ENCODE measurements around the gene RTF2. TPM values are rescaled to one million over a fixed set of nuclear protein-coding genes. Genes with fewer than 3 reads are reported as not detected.
"Not testable (repeated sequence)": the region's sequence is repeated elsewhere in the genome, so short reads cannot be mapped to it uniquely, and the experiment has no call there.

RTF2 gene
- total RNA-seq, 1 donor from 2014 or later, result 120 TPM

DNA sequence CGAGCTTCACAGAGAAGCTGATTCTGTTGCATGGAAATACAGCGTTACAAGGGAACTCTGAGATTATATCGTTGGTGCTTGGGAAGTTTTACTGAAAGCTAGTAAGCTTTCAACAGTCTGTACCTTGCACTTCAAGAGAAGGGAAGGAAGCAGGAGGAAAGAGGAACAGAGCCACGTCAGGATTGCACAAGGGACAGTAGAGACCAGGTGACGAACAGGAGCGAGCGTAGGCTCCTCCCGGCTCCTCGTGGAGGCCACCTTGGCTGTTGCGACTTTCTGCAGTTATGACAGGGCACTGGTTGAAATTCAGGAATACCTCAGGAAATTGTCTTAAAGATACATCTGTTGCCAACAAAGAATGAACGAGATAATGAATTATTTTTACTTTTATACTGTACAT lies 18.8 kb downstream of the RTF2 start:
- intact Hi-C loops (cut with micrococcal nuclease), result no loop called here

DNA sequence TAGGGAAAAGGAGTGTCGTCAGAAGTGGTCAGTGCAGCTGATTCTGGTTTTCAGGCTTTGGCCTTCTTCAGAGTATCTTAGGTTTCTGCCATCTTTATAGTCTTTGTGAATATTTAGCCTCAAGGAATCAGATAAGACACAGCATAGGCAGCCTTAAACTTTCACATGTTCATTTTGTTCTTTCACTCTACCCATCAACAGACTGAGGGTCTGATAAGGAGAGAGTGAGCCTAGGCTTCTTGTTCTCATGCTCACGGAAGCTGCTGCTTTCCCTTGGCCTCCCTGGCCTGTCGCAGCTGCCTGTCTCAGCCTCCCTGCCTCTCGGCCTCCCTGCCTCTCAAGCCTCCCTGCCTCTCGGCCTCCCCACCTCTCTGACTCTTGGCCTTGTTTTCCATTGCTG lies 20.1 kb downstream of the RTF2 start:
- intact Hi-C loops (cut with micrococcal nuclease), result no loop called here

DNA sequence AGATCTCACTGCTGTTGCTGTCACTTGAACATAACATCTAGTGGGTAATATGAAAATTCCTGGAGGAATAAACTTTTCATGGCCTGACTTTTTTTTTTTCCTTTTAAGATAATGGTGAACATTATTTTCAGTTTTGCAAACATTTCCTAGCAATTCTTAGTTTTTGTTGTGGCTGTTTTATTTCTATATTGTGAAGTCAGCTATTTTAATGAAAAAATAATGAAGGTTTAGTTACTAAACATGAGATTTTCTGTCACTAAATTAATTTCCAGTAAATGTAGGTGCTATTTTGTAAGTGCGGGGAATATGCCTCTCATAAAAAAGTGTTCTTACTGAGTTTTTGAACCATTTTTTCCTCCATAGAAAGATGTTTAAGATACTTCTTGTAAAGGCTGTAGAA lies 32.7 kb downstream of the RTF2 start:
- intact Hi-C loops (cut with micrococcal nuclease), result no loop called here

DNA sequence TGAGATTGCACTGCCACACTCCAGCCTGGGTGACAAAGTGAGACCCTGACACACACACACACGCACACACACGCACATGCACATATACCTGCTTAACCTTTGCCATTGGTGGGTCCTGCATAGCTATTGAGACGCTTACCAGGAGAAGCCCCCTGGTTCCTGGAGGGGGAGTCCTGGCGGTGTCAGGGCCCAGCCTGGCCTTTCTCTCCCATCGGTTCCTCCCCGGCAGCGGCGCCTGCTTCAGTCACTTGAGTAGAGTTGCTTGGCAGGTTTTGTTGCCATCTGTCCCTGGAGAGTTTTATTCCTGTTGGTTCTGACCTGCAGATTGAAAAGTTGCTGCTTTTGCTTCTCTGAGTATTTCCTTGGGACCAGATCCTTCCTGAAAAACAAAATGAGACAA lies 35.5 kb downstream of the RTF2 start:
- intact Hi-C loops (cut with micrococcal nuclease), result no loop called here

DNA sequence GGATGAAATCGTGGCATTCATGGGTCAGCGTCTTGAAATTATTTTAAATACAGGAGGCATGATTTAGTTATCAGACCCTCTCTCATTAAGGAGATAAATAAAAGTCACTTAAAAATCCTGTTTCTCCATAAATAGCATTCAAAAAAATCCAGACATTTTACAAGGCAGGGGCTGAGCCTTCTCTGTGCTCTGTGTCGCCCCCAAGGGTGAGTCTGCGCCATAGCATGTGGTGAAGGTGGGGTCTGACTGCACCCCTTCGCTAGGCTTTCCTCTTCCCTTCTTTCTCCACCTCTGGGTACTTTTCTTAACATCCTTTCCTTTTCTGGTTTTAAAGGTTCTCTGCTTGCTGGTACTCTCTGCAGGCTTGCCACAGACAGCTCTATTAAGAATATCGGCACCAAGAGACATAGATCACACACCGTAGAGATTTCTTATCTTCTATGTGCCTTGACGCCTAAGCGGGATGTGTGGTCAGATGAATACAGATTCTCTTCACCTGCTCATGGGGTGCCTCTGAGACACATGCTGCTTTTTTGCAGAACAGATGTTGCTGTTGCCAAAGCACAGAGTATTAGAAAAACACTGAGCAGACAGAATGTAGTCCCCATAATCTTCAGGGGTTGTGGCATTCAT lies 36.1 kb downstream of the RTF2 start:
- intact Hi-C loops (cut with micrococcal nuclease), result no loop called here

DNA sequence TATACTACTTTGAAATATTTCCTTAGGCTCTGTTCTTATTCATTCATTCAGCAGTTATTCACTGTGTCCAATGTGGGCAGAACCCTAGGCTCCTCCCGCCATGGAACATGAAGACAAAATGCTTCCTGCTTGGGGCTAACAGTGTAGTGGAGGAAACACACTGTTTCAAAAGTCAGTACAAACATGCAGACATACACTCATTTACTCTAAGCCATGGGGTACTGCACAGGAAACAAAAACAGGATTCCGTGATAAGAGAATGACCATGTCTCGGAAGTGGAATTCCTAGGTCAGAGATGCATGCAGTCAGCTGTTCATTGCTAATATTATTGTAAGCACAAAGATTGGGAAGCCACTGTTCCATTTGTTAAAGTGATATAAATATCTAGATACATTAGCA lies 37.7 kb downstream of the RTF2 start:
- intact Hi-C loops (cut with micrococcal nuclease), result no loop called here

DNA sequence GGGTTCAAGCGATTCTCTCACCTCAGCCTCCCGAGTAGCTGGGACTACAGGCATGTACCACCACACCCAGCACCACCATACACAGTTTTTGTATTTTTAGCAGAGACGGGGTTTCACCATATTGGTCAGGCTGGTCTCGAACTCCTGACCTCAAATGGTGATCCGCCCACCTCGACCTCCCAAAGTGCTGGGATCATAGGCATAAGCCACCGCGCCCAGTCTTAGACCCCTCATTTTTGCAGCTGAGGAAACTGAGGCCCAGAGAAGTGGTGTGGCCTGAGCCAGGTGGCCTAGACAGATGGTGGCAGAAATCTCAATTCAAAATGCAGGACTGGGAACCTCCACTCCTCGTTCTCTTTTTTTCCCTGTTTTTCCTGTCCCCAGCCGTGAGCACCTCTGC lies 43.5 kb downstream of the RTF2 start:
- intact Hi-C loops (cut with micrococcal nuclease), result no loop called here

DNA sequence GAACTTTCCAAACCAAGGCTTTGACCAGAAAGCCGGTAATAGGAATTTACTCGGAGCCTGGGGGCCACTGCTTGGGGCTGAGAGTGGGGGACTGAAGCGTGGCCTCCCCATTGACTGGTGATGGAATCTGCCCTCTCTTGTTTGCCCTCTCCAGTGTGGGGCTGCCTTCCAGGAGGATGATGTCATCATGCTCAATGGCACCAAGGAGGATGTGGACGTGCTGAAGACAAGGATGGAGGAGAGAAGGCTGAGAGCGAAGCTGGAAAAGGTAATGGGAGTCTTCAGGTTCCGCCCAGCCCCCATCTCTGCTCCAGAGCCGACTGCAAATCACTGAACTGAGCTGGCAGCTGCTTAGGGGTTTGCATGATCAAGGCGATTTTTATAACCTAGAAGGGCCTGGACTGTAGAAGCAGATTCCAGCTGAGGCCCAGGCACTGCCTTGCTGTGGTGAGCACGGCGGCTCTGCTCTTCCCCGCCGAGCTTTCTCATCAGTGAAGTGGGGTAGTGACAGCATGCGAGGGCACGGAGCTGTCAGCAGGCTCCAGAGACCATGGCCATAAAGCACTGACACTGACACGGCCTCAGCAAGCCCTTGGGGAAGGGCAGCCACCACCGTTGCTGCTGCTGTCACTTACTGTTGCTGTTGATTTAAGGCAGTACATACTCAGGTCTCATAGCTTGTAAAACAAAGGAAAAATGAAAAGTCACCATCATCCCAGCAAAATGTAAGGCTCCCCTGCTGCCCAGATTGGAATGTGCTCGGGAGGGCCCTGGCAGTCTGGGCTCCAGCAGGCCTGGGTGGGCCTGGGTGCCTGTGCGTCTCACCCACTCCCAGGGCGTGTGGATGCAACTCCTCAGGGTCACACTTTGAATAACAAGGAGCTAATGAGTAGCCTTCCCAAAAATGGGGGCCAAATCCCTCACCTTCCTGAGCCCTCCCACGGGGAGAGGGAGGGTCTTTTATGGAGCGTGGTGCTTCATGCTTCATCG lies 45.0 kb downstream of the RTF2 start:
- intact Hi-C loops (cut with micrococcal nuclease), result no loop called here

DNA sequence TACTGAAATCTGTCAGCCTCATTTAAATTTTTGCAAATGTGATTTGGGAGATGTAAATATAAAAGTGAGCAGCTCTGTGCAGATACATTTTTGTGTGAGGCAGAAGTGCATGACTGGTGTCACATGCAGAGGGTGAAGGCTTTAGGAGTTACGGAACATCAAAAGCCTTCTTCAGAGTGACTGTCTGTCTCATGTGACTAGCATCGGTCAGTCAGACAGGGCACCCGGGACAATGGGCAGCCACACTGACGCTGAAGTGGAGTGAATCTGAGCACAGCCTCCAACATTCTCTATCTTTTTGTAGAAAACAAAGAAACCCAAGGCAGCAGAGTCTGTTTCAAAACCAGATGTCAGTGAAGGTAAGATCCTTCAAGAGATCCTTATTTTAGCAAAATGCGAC lies 48.2 kb downstream of the RTF2 start:
- intact Hi-C loops (cut with micrococcal nuclease), result loop anchor here (1.0 kb wide), 1 partner anchor 116 kb away; no protein-coding TSS in a partner anchor

DNA sequence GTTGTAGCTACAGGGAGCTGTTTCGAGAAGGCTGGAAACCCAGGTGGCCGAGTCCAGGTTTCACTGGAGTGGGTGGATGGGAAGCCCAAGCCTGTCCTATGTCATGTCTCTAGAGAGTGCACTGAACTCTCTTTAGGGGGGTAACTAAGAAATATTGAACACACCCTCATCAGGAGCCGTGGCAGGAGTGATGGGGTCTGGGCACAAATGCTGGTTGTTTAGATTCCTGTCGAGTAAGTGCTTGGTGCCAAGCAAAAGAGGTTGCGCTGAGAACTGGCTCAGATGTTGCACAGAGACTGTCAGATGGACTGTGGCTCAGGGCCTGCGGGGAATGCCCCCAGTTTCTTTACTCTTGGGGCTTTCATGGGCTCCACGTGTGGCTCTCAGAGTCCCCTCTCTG lies 48.8 kb downstream of the RTF2 start:
- intact Hi-C loops (cut with micrococcal nuclease), result no loop called here

DNA sequence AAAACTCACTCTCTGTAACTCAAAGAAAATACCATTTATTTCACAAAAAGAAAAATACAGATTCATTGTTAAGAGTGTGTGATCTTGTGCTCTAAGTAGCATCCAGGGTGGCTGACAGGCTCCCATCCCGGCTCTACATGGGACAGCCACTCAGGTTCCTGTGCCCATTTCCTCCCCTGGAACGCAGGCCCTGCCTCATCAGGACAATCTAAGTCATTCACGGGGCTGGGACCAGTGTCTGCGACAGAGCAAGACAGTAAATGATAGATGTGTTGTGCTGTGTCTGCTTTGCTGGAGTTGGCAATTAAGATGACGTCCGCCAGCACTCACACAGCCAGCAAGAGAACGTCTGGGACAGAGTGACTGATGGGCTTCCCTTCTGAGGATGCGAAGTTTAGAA lies 49.2 kb downstream of the RTF2 start:
- intact Hi-C loops (cut with micrococcal nuclease), result no loop called here

DNA sequence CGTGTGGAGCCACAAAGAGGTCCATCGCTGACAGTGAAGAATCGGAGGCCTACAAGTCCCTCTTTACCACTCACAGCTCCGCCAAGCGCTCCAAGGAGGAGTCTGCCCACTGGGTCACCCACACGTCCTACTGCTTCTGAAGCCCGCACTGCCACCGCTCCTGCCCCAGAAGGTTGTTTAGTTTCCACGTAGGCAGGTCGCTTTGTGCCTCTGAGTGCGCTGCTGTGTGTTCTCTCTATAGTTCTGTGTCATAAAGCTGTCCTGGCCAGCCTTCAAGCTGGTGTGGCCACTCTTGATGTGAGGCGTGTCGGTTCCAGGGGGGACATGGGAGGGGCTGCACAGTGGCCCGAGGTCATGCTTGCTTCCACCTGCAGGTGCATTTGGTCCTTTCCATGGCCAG lies 49.7 kb downstream of the RTF2 start:
- intact Hi-C loops (cut with micrococcal nuclease), result no loop called here

DNA sequence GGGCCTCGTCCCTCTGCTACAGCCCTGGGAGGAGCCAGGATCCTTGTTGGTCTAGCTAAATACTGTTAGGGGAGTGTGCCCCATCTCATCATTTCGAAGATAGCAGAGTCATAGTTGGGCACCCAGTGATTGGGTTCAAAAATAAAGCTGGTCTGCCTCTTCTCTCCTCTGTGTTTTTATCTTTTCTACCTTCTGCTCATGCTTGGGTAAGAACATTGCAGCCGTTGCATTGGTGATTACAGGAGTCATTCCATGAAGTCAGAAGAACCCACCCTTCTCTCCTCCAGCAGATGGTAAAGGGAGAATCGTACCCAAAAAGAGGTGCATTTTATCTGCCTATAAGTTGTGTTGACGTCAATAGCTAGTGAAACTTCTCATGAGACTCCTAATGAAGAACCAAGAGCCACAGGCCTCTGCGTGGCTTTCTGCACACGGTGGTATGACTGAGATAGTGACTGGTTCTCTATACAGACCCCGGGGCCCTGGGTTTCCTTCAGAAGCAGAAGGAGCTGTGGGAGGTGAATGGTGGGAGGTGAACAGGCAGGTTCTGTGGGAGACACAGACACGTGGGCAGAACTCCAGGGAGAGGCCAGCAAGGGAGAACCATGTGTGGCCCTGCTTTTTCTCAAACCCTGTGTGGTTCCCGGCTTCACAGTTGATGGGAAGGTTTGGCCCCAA lies 50.4 kb downstream of the RTF2 start:
- intact Hi-C loops (cut with micrococcal nuclease), result no loop called here

DNA sequence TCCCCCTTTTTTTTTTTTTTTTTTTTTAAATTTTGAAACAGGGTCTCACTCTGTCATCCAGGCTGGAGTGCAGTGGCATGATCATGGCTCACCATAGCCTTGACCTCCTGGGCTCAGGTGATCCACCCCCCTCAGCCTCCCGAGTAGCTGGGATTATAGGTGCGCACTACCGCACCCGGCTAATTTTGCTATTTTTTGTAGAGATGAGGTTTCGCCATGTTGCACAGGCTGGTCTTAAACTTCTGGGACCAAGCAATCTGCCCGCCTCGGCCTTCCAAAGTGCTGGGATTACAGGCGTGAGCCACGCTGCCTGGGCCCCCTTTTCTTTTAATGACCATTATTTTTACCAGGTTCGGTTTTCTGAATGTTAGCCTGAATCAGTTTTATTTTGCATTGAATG lies 51.1 kb downstream of the RTF2 start:
- intact Hi-C loops (cut with micrococcal nuclease), result no loop called here

DNA sequence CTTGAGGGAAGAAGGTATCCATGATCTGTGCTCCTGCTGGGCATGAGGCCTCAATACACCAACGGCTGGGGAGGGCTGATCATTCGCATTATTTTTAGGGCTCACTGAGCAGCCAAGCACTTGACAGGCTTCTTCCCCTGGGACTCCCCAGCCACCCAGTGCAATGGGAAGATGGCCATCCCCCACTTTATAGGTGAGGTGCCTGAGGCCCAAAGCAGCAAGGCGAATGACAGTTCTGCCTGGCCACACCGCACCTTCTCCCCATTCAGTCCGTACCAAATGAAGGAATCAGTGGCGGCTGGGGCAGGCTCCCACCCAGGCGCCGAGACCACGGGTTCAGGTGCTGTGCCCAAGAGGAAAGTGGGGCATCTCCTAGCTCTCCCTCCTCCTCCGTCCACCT lies 51.8 kb downstream of the RTF2 start:
- intact Hi-C loops (cut with micrococcal nuclease), result no loop called here

DNA sequence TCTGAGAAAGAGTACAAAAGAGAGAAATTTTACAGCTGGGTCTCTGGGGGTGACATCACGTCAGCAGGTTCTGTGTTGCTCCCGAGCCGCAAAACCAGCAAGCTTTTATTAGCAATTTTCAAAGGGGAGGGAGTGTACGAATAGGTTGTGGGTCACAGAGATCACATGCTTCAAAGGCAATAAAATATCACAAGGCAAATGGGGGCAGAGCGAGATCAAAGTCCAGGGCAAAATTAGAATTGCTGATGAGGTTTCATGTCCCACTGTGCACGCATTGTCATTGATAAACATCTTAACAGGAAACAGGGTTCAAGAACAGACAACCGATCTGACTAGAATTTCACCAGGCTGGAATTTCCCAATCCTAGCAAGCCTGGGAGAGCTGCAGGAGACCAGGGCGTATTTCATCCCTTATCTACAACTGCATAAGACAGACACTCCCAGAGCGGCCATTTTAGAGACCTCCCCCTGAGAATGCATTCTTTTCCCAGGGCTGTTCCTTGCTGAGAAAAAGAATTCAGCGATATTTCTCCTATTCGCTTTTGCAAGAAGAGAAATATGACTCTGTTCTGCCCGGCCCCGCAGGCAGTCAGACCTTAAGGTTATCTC lies 52.4 kb downstream of the RTF2 start:
- intact Hi-C loops (cut with micrococcal nuclease), result not testable (repeated sequence)

DNA sequence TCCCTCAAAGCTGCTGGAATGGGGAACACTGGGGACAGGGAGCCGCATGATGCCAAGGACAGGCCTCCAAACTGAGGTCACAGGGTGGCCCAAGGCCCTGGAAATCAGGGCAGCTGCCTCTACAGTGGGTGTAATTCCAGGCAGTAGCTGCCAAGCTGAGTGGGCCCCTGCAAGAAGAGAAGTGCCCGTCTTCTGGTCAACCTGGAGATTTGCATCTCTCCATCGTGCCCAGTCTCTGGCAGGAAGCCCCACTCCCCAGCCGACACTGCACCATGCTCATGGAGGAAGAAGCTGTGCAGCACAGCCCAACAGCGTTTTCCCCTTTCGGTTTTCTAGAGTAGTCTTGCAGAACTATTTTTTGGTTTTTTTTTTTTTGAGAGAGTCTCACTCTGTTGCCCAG lies 53.9 kb downstream of the RTF2 start:
- intact Hi-C loops (cut with micrococcal nuclease), result no loop called here

DNA sequence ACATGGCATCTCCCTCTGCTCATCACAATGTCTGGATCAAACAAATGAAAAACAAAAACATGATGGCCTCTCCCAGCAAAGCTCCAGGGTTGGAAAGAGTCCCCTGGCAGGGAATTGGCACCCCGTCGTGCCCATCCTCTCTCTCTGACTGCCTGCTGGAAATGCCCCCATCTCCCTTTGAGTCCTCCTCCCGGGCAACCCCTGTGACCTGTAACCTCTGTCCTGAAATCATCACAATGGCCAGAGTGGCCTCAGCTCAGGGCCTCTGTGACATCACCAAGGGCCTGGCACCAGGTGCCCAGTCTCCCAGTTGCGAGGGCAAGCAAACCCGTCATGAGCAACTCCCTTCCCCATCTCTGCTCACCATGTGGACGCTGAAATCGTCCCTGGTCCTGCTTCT lies 56.0 kb downstream of the RTF2 start, which contains the start of gene FAM209A:
Gene FAM209A, plus strand, starts transcription at position 301 of the 400 bp plus-strand sequence. Its CDS starts 65 bp downstream, at position 366.
- intact Hi-C loops (cut with micrococcal nuclease), result not testable (repeated sequence)

DNA sequence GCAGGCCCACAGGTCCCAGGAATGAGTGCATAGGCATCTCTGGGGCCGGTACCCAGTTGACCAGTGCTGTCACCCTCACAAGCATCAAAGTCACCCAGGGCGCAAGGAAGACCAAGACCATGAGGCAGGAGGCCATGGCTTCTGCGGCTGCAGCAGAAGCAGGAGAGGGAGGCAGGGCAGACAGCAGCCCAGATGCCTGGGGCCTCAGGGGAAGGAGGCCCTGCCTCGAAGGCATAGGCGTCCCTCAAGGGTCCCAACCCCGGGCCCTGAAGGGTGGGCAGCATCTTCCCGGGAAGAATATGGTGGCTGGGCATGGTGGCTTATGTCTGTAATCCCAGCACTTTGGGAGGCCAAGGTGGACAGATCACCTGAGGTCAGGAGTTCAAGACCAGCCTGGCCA lies 59.1 kb downstream of the RTF2 start:
- intact Hi-C loops (cut with micrococcal nuclease), result no loop called here

DNA sequence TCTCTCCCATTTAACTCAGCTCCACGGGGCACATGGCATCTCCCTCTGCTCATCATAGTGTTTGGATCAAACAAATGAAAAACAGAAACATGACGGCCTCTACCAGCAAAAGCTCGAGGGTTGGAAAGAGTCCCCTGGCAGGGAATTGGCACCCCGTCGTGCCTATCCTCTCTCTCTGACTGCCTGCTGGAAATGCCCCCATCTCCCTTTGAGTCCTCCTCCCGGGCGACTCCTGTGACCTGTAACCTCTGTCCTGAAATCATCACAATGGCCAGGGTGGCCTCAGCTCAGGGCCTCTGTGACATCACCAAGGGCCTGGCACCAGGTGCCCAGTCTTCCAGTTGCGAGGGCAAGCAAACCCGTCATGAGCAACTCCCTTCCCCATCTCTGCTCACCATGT lies 64.5 kb downstream of the RTF2 start, which contains the start of gene FAM209B:
Gene FAM209B, plus strand, starts transcription at position 301 of the 400 bp plus-strand sequence. Its CDS starts 96 bp downstream, at position 397.
- intact Hi-C loops (cut with micrococcal nuclease), result not testable (repeated sequence)

DNA sequence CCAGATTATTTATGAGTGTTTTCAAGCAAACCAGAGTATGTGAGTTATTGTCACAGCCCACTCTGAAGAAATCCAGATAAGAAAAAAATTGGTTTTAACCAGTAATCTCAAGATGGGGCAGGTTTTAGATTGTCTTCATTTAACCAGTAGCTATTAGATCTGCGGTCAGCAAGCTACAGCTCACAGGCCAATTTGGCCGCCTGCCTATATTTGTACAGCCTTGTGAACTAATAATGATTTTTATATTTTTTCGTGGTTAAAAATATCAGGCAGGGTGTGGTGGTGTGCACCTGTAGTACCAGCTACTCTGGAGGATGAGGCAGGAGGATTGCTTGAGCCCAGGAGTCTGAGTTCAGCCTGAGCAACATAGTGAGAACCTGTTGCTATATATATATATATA lies 69.6 kb downstream of the RTF2 start:
- intact Hi-C loops (cut with micrococcal nuclease), result no loop called here

Data from T-helper 2 cell treated with Interferon-gamma antibody and Interleukin-4, amounts not matched to agents 100 ng/mL and 5 ng/mL, for 36 hours (primary cell).